Heart left ventricle (tissue), 13 donors: ENCODE results near the gene SRRM2.

ENCODE experiments used
- POLR2A ChIP-seq, 2 donors: fragments of 450-650 bp; IDR thresholded peaks; one replicate each; pipeline ENCODE4 v1.6.1; 2017; ENCODE audit warnings: antibody characterized with exemption in 2 of 2, mild to moderate bottlenecking in 2 of 2, moderate library complexity in 2 of 2
- TF ChIP-seq, protein P1 (sequence below), 12 donors: fragments of 200-600 bp; sonication (generic) in 4 of 12; IDR thresholded peaks; one replicate each; pipeline versions ENCODE4 v1.5.0 to v1.8.0; 2018 to 2022; ENCODE audit warnings: antibody characterized with exemption in 12 of 12, mild to moderate bottlenecking in 5 of 12
- donor health status: ischemic (EF 13 %, LVEDD 7.1; RV severe dilation, severe dysfunction).
- donor health status: DM: no; HTN: yes; CAD: no.
- donor health status: DM: no; HTN: no; CAD: no.
- donor health status: ischemic (EF 25% LVEDD 6.9; RV normal size, moderate dysfunction).
- donor health status: ischemic (EF 25% LVEDD 5.7; RV mildly dilated, moderate dysfunction).
- donor health status: ischemic (EF 35%, LVEDD 5.7; RV mildly dilated, moderate dysfunction).
- donor health status: nonischemic (EF 11% LVEDD 7.7; RV severe dilation, severe dysfunction).
- donor health status: DM: yes; HTN: yes; CAD: no.
- donor health status: PGD.
- donor health status: ischemic (EF 29% LVEDD 5.4; RV normal size, mild dysfunction).
- donor health status: nonischemic (EF 23%, LVEDD 6.1; RV moderate dilation, normal function).

DNA sequence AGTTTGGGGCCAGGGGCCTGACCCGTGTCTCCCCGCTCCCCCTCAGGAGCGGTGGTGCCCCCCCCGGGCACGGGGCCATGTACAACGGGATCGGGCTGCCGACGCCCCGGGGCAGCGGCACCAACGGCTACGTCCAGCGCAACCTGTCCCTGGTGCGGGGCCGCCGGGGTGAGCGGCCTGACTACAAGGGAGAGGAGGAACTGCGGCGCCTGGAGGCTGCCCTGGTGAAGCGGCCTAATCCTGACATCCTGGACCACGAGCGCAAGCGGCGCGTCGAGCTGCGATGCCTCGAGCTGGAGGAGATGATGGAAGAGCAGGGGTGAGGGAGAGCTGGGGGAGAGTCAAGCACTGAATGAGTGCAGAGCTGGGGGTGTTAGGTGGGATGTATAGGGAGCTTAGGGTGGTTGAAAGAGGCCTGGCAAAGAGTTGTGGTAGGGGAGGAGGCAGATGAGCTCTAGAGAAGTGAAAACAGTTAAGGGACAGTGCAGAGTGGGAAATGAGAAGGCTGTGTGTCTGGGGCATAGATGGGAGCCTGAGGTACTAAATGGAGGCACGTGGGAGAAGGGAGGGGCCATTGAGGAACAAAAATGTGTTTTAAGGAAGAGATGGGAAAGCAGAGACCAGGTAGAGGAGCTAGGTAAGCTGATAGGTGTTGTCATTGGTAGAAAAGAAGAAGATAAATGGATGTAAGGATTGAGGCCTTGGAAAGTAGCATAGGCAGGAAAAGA lies 4.0 kb downstream of the SRRM2 start:
- TF ChIP-seq POLR2A (IDR thresholded peaks at IDR 0.05) = no peak
- TF ChIP-seq, protein P1, sequence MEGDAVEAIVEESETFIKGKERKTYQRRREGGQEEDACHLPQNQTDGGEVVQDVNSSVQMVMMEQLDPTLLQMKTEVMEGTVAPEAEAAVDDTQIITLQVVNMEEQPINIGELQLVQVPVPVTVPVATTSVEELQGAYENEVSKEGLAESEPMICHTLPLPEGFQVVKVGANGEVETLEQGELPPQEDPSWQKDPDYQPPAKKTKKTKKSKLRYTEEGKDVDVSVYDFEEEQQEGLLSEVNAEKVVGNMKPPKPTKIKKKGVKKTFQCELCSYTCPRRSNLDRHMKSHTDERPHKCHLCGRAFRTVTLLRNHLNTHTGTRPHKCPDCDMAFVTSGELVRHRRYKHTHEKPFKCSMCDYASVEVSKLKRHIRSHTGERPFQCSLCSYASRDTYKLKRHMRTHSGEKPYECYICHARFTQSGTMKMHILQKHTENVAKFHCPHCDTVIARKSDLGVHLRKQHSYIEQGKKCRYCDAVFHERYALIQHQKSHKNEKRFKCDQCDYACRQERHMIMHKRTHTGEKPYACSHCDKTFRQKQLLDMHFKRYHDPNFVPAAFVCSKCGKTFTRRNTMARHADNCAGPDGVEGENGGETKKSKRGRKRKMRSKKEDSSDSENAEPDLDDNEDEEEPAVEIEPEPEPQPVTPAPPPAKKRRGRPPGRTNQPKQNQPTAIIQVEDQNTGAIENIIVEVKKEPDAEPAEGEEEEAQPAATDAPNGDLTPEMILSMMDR (IDR thresholded peaks at IDR 0.05) = no peak
